GM12878 (cell line): ENCODE results near the gene ZNF365. TPM values are rescaled to one million over a fixed set of nuclear protein-coding genes. Genes with fewer than 3 reads are reported as not detected.

Experiments
- ATAC-seq: fragments of 200-7000 bp; cut with Tn5 transposase; 3 replicates; pipeline ENCODE4 v1.9.1; 2020; ENCODE audit warnings: mild to moderate bottlenecking, moderate library complexity
- BruUV-seq: library from RNA; stranded (reverse); fragments of 400-500 nt; replicated peaks from 2 replicates; lab custom pipeline; 2021; lab: Mats Ljungman, UMichigan
- CTCF ChIA-PET: fragments of 300-600 bp; sonication (Branson Sonifier 250); formaldehyde crosslinking; extraction: SDS; loops from one replicate; lab custom pipeline; 2021; ENCODE audit warnings: inconsistent platforms; lab: Yijun Ruan, JAX
- POLR2A ChIA-PET: fragments of 350-600 bp; formaldehyde crosslinking; extraction: SDS; loops from one replicate; lab custom pipeline; 2021; ENCODE audit warnings: inconsistent platforms; lab: Charles Lee
- RAD21 ChIA-PET: fragments of 300-600 bp; sonication (Branson Sonifier 250); formaldehyde crosslinking; loops from one replicate; lab custom pipeline; 2023; ENCODE audit warnings: antibody characterized with exemption; ENCODE audit not compliant: unreplicated experiment; lab: Charles Lee
- SMC1A ChIA-PET: fragments of 300-600 bp; sonication (Branson Sonifier 250); formaldehyde crosslinking; loops from one replicate; lab custom pipeline; 2023; ENCODE audit not compliant: unreplicated experiment, uncharacterized antibody; lab: Charles Lee
- DNase-seq: peaks from one replicate; pipeline ENCODE4 v3.0.0-alpha.2; 2011; ENCODE audit warnings: low read depth, low spot score
- FAIRE-seq: peaks from 3 replicates; lab custom pipeline; 2011; peaks lifted over from hg19 to GRCh38; lab: Jason Lieb, UNC
- H2AFZ ChIP-seq: 2 replicates; pipeline ENCODE4 v1.6.0; 2011; ENCODE audit warnings: low read depth, low read length, control low read depth; ENCODE audit not compliant: control insufficient read depth
- H3K27ac ChIP-seq: 2 replicates; pipeline ENCODE4 v1.5.1; 2011; ENCODE audit warnings: control low read depth; ENCODE audit not compliant: control insufficient read depth, insufficient read depth
- H3K27me3 ChIP-seq, 2 experiments: replicated peaks in 1 of 2; 2 replicates each; pipeline versions ENCODE4 v1.6.0 to v1.6.1; 2011; ENCODE audit warnings: low read length in 1 of 2; ENCODE audit not compliant: control insufficient read depth in 2 of 2, insufficient read depth in 2 of 2
- H3K36me3 ChIP-seq, 2 experiments: 2 replicates each; pipeline ENCODE4 v1.5.1; 2011; ENCODE audit warnings: low read length in 1 of 2; ENCODE audit not compliant: control insufficient read depth in 2 of 2, insufficient read depth in 2 of 2
- H3K4me1 ChIP-seq: 2 replicates; pipeline ENCODE4 v1.6.1; 2011; ENCODE audit warnings: mild to moderate bottlenecking, low read length, moderate library complexity, mixed read lengths; ENCODE audit not compliant: control insufficient read depth, insufficient read depth
- H3K4me2 ChIP-seq: 2 replicates; pipeline ENCODE4 v1.6.0; 2011; ENCODE audit warnings: control low read depth; ENCODE audit not compliant: control insufficient read depth, insufficient read depth
- H3K4me3 ChIP-seq: fragments of 200-600 bp; sonication (generic); 2 replicates; pipeline ENCODE4 v1.5.1; 2016
- H3K79me2 ChIP-seq: 2 replicates; pipeline ENCODE4 v1.6.0; 2011; ENCODE audit warnings: low read length; ENCODE audit not compliant: control insufficient read depth, insufficient read depth
- H3K9ac ChIP-seq: 2 replicates; pipeline ENCODE4 v1.8.0; 2011; ENCODE audit warnings: low read length, control low read depth, mixed read lengths; ENCODE audit not compliant: control insufficient read depth, insufficient read depth
- H3K9me3 ChIP-seq: replicated peaks from 3 replicates; pipeline ENCODE4 v1.5.1; 2011; ENCODE audit warnings: mild to moderate bottlenecking, low read length; ENCODE audit not compliant: control insufficient read depth, insufficient read depth
- H4K20me1 ChIP-seq: 2 replicates; pipeline ENCODE4 v1.6.0; 2011; ENCODE audit not compliant: control insufficient read depth, insufficient read depth
- CUX1 ChIP-seq: IDR thresholded peaks from 2 replicates; pipeline ENCODE4 v1.6.1; 2012; ENCODE audit warnings: improper control_type of control experiment, low read depth, low read length; ENCODE audit not compliant: insufficient replicate concordance
- ETV6 ChIP-seq, 2 experiments: fragments of 450-650 bp in 1 of 2; IDR thresholded peaks in 1 of 2; conservative IDR thresholded peaks in 1 of 2; 2 replicates each; pipeline ENCODE4 v1.6.1; 2014; ENCODE audit warnings: antibody characterized with exemption in 1 of 2, borderline replicate concordance in 1 of 2, low read depth in 1 of 2, mild to moderate bottlenecking in 1 of 2, moderate library complexity in 1 of 2
- RCOR1 ChIP-seq: conservative IDR thresholded peaks from 2 replicates; pipeline ENCODE4 v1.6.1; 2012; ENCODE audit warnings: low read depth, low read length, improper control_type of control experiment
- SREBF2 ChIP-seq: IDR thresholded peaks from 2 replicates; pipeline ENCODE4 v1.6.1; 2012; ENCODE audit warnings: mild to moderate bottlenecking, low read length
- ZBED1 ChIP-seq: IDR thresholded peaks from 2 replicates; pipeline ENCODE4 v1.6.1; 2016; ENCODE audit warnings: borderline replicate concordance
- ZNF384 ChIP-seq: IDR thresholded peaks from 2 replicates; pipeline ENCODE4 v1.6.1; 2012; ENCODE audit warnings: low read depth, mild to moderate bottlenecking, low read length, improper control_type of control experiment, borderline replicate concordance
- WGBS: methylation state at CpG from one replicate; pipeline ENCODE4 v1.1.6; 2016; ENCODE audit warnings: low lambda C conversion rate; ENCODE audit not compliant: insufficient replicate concordance, insufficient coverage; ENCODE audit errors: missing lambda C conversion rate; 5-methylcytosine and 5-hydroxymethylcytosine counted together
- in situ Hi-C: fragments of 300-500 bp; cut with MboI; formaldehyde crosslinking; loops from 9 replicates; pipeline ENCODE4 v1.14.3; 2018; ENCODE audit warnings: mixed read lengths
- intact Hi-C: fragments of 100-400 bp; cut with micrococcal nuclease; formaldehyde crosslinking; loops from one replicate; pipeline ENCODE4 v1.14.2; 2022; ENCODE audit not compliant: unreplicated experiment
- polyA plus RNA-seq, 11 experiments: library from polyadenylated mRNA; depleted of rRNA in 4 of 11; unstranded in 6 of 11; stranded (reverse) in 5 of 11; fragments of >200 nt; fragmentation: Nextera tagmentation in 4 of 11; fragmentation: Illumina TruSeq in 1 of 11; extraction: Ambion mirVana in 4 of 11; extraction: Trizol in 1 of 11; gene quantifications; 1 replicate in 1 of 11; 2 replicates in 10 of 11; pipeline versions ENCODE4 v1.2.1 to v1.2.3, GENCODE V29; 2011 to 2016; ENCODE audit warnings: inconsistent platforms in 2 of 11, missing spikeins in 2 of 11, low read depth in 1 of 11
- total RNA-seq, 4 experiments: library from RNA; depleted of rRNA in 3 of 4; stranded (reverse); fragments of >200 nt in 3 of 4; fragmentation: Illumina TruSeq in 1 of 4; extraction: Trizol in 1 of 4; gene quantifications; 2 replicates each; pipeline versions ENCODE4 v1.2.1 to v1.2.3, GENCODE V29; 2013 to 2021

The ZNF365 gene
- total and polyA plus RNA-seq, 10 of the 15 experiments (the other 5 are each of a cell fraction or from before 2014, with no cell fraction given), result 0.08 TPM; not detected in 9

DNA sequence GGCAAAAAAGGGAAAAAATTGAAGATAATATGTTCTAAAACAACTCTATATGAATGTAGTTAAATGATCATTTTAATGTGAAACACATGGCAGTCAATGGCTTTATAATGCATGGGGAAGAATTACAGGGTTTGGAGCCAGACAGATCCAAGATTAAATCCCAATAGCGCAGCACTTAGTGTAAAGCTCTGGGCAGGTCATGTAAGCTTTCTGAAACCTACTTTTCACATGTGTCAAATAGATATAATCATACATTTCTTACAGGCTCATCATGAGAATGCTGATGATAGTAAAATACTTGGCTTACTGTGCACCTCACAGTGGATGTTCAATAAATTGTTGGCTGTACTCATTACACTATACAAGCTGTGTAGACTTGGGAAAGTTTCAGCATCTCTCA, 48.0 kb upstream of the ZNF365 start:
- POLR2A ChIA-PET, result no interaction called here
- H3K79me2 ChIP-seq, result no peaks in the 10 kb centered on the region
- WGBS, result 92% methylated on average over 1 of the region's 1 CpG
- in situ Hi-C loops (no loop called here), intact Hi-C loops (no loop called here)
- SMC1A ChIA-PET, result no interaction called here
- H3K27me3 ChIP-seq, result no peaks in the 10 kb centered on the region
- CTCF ChIA-PET, result no interaction called here
- no peaks in the 10 kb centered on the region for H3K4me1 ChIP-seq
- H3K4me2 ChIP-seq, result no peak overlapping the region
- FAIRE-seq, result no peak
- H3K9ac ChIP-seq, result no peak overlapping the region
- no peaks in the 10 kb centered on the region for H3K9me3 ChIP-seq
- RAD21 ChIA-PET, result no interaction called here
- H3K27ac ChIP-seq, result no peak overlapping the region
- no peak for ATAC-seq
- DNase-seq, result no peak
- BruUV-seq, result no TSS peak
- H3K36me3 ChIP-seq, result no peaks in the 10 kb centered on the region
- no peak for TF ChIP-seq ZNF384
- TF ChIP-seq CUX1, result no peak
- no peak for TF ChIP-seq ETV6 (conservative IDR thresholded peaks at IDR 0.05 in 1 of 2, IDR thresholded peaks at IDR 0.05 in 1 of 2; ENCODE audit: borderline replicate concordance in 1 of 2, low read depth in 1 of 2)
- TF ChIP-seq SREBF2, result no peak
- TF ChIP-seq RCOR1, result no peak
- no peak for TF ChIP-seq ZBED1
- H2AFZ ChIP-seq, result no peak overlapping the region
- no peak overlapping the region for H3K4me3 ChIP-seq
- no peaks in the 10 kb centered on the region for H4K20me1 ChIP-seq
